ENCODE data around the gene NCCRP1.

NCCRP1 gene

GRCh38 chr19:39224910-39225309 lies 28.1 kb downstream of the NCCRP1 start:
- TF ChIP-seq TCF4 (CRISPR knock-in tag; IDR thresholded peaks at IDR 0.05; ENCODE audit: borderline replicate concordance) (no peak), ISL1 (CRISPR knock-in tag; IDR thresholded peaks at IDR 0.05) (no peak), CREB5 (CRISPR knock-in tag; IDR thresholded peaks at IDR 0.05; ENCODE audit: low read depth) (no peak), GLIS3 (CRISPR knock-in tag; IDR thresholded peaks at IDR 0.05) (no peak), POU6F1 (CRISPR knock-in tag; IDR thresholded peaks at IDR 0.05; ENCODE audit: borderline replicate concordance, low read depth) (no peak), SNAI2 (CRISPR knock-in tag; IDR thresholded peaks at IDR 0.05) (no peak), CSRNP3 (CRISPR knock-in tag; IDR thresholded peaks at IDR 0.05) (no peak), ZNF565 (CRISPR knock-in tag; conservative IDR thresholded peaks at IDR 0.05; ENCODE audit: low read depth) (no peak), TSHZ2 (CRISPR knock-in tag; IDR thresholded peaks at IDR 0.05) (no peak), BACH2 (CRISPR knock-in tag; IDR thresholded peaks at IDR 0.05; ENCODE audit: borderline replicate concordance) (no peak), ZFP3 (CRISPR knock-in tag; IDR thresholded peaks at IDR 0.05) (no peak), ZNF8 (CRISPR knock-in tag; IDR thresholded peaks at IDR 0.05) (no peak), ZC3H10 (CRISPR knock-in tag; IDR thresholded peaks at IDR 0.05) (no peak), PATZ1 (CRISPR knock-in tag; IDR thresholded peaks at IDR 0.05; ENCODE audit: borderline replicate concordance) (no peak), ZNF70 (CRISPR knock-in tag; IDR thresholded peaks at IDR 0.05) (no peak), ZFP30 (CRISPR knock-in tag; IDR thresholded peaks at IDR 0.05) (no peak), RARB (CRISPR knock-in tag; IDR thresholded peaks at IDR 0.05) (no peak), CSDC2 (CRISPR knock-in tag; IDR thresholded peaks at IDR 0.05) (no peak), ARNTL (CRISPR knock-in tag; IDR thresholded peaks at IDR 0.05; ENCODE audit: borderline replicate concordance, low read depth) (no peak)
- ATAC-seq = no peak

- no peak for ATAC-seq
Observed at GRCh38 chr19:39230096-39230764, 33.5 kb downstream of the NCCRP1 start.

GRCh38 chr19:39232708-39233107 lies 35.9 kb downstream of the NCCRP1 start:
- no peak for ATAC-seq
- no peak for TF ChIP-seq TSHZ2 (CRISPR knock-in tag; IDR thresholded peaks at IDR 0.05)
- TF ChIP-seq OSR1 (CRISPR knock-in tag; IDR thresholded peaks at IDR 0.05) = no peak
- TF ChIP-seq RARB (CRISPR knock-in tag; IDR thresholded peaks at IDR 0.05) = no peak
- no peak for TF ChIP-seq GLIS3 (CRISPR knock-in tag; IDR thresholded peaks at IDR 0.05)
- no peak for TF ChIP-seq CREB5 (CRISPR knock-in tag; IDR thresholded peaks at IDR 0.05; ENCODE audit: low read depth)
- TF ChIP-seq ZNF565 (CRISPR knock-in tag; conservative IDR thresholded peaks at IDR 0.05; ENCODE audit: low read depth) = no peak
- TF ChIP-seq PATZ1 (CRISPR knock-in tag; IDR thresholded peaks at IDR 0.05; ENCODE audit: borderline replicate concordance) = no peak
- no peak for TF ChIP-seq TCF4 (CRISPR knock-in tag; IDR thresholded peaks at IDR 0.05; ENCODE audit: borderline replicate concordance)

More at GRCh38 chr19:39230096-39230764, 33.5 kb downstream of the NCCRP1 start:
- TF ChIP-seq CSDC2 (CRISPR knock-in tag; IDR thresholded peaks at IDR 0.05) (no peak), TOX (CRISPR knock-in tag; IDR thresholded peaks at IDR 0.05; ENCODE audit: borderline replicate concordance) (no peak), ZNF70 (CRISPR knock-in tag; IDR thresholded peaks at IDR 0.05) (no peak), RARB (CRISPR knock-in tag; IDR thresholded peaks at IDR 0.05) (no peak), ISL1 (CRISPR knock-in tag; IDR thresholded peaks at IDR 0.05) (no peak)

Measured in SK-N-SH treated with all-trans-retinoic acid at 6 μM for 48 hours (cell line).